Stimulated activated CD8-positive, alpha-beta memory T cell treated with anti-CD3 and anti-CD28 coated beads, Interleukin-7, amount 100 ng/mL, for 24 hours (primary cell): ENCODE data around the gene ZBP1.

Experiments used
- DNase-seq: peaks from one replicate; pipeline ENCODE4 v3.0.0-alpha.2; 2020; ENCODE audit warnings: low read depth

The ZBP1 gene

DNA sequence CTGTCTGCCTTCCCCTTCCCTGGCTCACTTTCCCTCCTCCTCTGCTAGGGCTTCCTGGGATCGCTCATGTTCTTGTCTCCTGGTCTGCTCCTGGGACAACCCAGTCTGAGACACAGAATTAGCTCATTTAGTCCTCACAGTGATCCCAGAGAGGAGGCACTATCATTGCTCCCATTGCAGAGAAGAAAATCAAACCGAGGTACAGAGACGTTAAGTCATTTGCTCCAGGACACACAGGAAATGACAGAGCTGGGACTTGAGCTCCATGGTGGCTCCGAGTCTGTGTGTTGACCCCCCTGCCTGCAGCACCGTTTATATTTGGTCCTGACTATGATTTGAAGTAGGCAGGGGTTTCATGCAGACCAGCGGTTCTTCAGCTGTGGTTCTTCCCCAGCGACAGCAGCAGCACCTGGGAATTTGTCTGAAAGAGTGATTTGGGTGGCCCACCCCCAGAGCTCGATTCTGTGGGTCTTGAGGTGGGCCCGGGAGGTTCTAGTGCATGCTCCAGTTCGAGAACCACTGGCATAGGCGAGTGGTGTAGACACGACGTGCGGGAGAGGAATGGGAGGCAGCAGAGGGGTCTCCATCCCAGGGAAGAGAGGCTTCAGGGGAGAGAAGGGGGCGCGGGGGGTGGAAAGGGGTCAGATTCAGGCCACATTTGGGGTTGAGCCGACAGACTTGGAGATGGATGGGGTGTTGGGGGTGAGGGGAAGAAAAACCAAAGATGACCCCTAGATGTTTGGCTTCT lies 34.6 kb downstream of the ZBP1 start:
- DNase-seq, result no peak

DNA sequence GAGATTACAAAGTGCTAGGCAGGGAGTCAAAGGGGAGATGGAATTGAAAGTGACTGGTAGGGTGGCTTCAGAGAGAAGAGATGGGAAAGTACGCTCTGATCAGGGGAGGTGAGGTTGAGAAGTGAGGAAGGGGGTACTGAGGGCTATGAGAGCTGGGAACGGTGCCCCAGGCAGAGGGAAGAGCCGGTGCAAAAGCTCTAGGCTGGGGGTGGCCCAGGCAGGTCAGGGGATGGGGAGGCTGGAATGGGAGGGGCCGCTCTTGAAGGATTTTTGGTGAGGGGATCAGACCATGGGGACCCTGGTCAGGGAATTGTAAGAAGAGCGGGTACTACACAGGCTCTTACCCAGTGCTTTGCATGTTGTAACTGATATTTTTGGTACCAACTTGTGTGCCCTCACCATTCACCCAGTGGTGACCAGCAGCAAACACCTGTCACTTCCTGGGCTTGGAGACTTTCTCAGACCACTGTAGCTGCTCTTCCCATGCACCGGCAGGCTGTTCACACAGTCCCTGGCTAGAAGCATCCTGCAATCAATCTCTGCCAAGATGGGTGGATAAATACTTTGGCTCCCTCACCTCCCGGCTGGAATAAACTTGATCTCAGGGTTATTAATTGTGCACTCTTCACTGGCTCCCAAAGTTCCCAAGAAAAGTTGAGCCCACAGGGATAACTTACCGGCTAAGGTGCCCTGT lies 35.3 kb downstream of the ZBP1 start:
- no peak for DNase-seq

- no peak for DNase-seq
Measured at GRCh38 chr20:57583289-57584257, 36.7 kb downstream of the ZBP1 start.

DNA sequence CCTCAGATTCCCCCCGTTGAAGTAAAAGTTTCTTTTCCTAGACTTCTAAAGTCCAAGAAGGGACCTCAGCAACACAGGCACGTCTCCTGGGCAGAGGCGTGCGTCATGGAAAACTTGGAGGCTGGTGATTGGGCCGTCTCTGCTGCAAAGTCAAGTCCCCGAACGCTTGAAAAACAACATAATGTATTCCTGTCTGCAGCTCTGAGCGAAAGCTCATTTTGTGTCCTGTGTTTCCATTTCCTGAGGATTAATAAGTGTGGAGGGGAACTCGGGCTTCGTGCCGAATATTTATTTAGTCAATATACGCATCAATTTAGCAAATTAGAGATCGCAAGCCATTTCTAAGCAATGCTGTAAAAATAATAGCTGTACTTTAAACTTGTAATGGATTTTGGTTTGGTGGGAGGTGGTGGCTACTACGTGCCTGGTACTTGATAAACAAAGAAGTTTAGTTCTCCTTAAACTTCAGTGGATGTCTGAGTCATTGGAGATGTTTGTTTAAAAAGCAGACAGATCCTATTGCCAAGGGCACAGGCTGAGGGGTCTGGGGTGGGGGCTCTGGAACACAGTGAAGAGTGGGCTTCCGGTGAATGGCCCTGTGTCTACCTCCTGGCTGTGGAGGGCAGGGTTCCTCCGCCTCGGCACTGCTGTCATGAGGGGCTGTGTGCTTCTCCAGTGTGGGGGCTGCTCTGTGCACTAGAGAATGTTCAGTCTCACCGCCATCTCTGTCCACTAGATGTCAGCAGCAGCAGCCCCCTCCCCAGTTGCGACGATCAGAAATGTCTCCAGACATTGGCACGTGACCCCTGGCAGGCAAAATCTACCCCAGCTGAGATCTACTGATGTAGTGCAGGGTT lies 37.6 kb downstream of the ZBP1 start:
- DNase-seq, result no peak

DNA sequence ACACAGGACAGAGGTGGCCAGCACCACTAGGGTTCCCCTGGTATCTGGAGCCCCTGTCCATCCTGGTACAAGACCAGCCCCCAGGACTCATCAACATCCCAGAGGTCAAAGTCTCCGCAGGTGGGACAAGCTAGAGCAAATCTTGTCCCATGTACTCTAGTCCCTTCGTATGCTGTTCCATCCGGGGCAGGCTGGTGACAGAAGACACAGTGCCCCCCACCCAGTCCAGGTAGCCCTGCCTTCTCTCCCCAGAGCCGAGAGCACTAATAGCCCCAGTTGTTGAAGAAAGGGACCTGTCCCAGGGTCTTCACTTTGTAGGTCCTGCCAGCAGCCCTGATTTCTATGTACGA lies 38.2 kb downstream of the ZBP1 start:
- DNase-seq, result no peak

DNA sequence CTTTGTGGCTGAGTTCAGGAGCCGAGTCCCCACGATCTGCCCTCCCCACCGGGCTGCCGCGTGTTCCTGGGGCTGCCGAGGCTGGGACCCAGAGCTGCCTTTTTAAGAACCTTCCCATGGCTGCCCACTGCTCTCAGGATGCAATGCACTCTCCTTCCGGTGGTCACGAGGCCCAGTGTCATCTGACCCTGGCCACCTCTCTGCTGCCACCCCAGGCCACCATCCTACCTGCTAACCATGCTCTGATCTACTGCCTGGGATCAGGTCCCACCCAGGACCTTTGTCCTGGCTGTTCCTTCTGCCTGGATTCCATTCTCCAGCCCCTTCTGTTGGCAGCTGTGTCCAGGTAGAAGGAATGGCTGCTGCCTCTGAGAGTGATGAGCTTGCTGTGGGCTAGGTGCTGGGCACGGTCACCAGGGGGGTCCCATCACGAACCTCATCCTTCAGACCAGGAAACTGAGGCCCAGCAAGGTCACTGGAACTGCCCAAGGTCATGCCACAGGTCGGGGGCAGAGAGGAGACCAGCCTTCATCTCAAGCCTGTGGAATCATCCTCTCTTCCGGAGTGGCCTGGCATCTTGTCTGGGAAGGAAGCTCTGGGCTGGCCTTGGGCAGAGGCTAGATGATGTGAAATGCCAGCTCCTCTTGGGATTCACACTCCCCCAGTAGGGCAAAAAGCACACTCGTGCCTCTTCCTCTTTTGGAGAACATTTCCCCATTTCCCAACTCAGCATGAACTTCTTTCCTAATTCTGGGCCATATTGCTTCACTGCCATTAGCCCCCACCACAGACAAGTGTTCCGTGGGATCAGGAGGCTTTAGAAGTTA lies 38.8 kb downstream of the ZBP1 start:
- no peak for DNase-seq

- DNase-seq, result no peak
Measured at GRCh38 chr20:57580478-57581201, 39.6 kb downstream of the ZBP1 start.

- DNase-seq, result no peak
Measured at GRCh38 chr20:57579898-57580447, 40.3 kb downstream of the ZBP1 start.

GRCh38 chr20:57579331-57579897 lies 40.8 kb downstream of the ZBP1 start:
- DNase-seq, result no peak

- no peak for DNase-seq
Measured at GRCh38 chr20:57578476-57579165, 41.6 kb downstream of the ZBP1 start.

GRCh38 chr20:57577679-57578475 lies 42.3 kb downstream of the ZBP1 start:
- no peak for DNase-seq

GRCh38 chr20:57576617-57577550 lies 43.3 kb downstream of the ZBP1 start:
- no peak for DNase-seq

DNA sequence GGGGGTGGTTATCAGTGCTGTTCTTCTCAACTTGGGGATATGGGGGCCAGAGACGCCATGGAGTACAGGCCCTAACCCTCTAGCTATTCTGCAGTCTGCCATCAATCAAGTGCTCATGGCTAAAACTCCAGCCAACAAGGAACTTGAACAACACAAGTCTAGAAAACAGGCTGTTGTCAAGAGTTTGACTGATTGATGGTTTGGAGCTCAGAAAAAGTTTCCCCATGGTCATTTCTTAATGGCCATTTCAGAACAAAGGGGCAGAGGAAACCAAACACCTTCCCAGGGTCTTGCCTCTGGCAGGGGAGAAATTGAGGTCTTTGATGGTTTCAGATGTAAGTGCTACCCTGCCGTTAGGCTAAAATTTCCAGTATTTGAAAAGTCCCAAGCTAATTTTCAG lies 44.2 kb downstream of the ZBP1 start:
- no peak for DNase-seq

- no peak for DNase-seq
Measured at GRCh38 chr20:57574954-57575353, 45.3 kb downstream of the ZBP1 start.

DNA sequence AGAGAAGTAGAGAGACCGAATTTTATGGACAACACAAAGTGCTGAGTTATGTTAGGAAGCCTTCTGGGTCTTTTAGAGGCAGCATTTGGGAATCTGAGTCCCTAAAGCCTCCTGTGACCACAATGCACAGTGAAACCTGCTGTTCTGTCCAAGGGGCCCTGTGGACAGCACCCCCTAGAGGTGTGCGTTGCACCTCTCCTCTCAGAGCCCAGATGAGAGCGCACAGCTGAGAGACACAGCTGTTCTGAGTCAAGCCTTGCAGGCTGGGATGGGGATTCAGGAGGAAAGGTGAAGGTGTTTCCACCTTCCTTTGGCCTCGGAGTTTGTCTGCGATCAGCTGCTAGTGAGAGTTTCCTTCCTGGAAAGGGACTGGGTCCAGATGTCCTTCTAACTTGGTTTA lies 46.3 kb downstream of the ZBP1 start:
- DNase-seq, result no peak

DNA sequence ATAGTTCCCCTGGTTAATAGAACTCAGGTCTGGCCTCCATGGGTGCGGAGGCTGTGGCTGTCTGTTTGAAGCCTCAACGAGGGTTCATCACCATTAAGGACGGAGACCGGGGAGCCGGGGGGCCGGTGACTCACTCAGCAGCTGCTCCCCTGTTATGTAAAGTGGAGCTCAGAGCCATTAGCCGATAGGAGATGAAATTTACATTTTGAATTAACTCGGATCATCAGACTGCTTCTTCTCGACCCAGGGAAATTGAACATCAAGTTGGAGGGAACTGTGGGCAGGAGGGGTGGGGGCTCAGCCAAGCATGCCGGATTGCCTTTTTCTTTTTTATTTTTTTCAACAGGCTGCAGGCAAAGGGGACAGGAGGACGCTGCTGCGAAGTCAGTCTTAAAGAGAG lies 47.0 kb downstream of the ZBP1 start:
- no peak for DNase-seq
